HG03457 (cell line): ENCODE data around the gene ACO2.

Source experiments
- ATAC-seq: cut with Tn5 transposase; IDR thresholded peaks from one replicate; pipeline ENCODE4 v1.9.1; 2021; ENCODE audit warnings: moderate number of reproducible peaks; ENCODE audit not compliant: unreplicated experiment

The ACO2 gene

GRCh38 chr22:41488076-41488475 lies 19.2 kb downstream of the ACO2 start:
- ATAC-seq: no peak

DNA sequence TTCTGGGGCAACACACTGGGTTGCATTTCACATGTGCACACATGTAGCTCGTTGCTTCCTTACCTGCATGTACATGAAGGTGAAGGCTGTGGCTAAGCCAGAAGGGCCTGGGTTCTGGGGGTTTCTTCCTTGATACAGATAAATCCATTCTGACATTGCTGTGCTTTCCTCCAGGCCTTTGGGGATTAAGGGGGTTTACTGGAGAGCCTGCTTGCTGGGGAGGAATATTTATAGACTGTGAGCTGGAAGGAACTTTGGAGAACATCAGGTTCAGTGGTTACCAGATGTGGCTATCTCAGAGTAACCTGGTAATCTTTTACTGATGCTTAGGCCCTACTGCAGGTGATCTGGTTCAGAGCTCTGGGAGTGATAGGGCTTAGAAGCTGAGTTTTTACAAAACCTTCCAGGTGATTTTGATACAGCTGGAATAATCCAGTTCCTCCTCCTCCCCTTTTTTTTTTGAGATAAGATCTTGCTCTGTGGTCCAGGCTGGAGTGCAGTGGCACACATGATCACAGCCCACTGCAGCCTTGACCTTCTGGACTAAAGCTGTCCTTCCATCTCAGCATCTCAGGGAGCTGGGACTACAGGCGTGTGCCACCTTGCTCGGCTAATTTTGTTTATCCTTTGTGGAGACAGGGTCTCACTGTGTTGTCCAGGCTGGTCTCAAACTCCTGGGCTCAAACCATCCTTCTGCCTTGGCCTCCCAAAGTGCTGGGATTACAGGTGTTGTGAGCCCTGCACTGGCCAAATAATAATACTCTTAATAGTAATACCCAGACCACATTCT lies 19.9 kb downstream of the ACO2 start:
- no peak for ATAC-seq

- ATAC-seq: no peak
Observed at GRCh38 chr22:41491374-41492100, 22.6 kb downstream of the ACO2 start.

DNA sequence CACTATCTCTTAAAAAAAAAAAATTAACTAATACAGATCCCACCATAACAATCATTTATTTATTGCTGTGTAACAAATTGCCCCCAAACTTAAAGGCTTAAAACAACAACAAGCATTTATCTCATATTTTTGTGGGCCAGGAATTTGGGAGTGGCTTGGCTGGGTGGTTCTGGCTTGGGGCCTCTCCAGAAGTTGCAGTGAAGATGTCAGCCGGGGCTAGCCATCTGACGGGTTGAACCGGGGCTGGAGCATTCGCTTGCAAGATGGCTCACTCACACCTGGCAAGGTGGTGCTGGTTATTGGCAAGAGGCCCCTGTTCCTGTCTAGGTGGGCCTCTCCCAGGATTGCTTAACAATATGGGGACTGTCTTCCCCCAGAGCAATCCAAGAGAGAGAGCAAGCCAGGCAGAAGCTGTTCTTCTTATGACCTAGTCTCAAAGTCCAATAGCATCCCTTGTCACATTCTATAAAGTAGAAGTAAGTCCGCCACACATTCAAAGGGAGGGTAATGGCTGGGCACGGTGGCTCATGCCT lies 29.5 kb downstream of the ACO2 start:
- ATAC-seq: no peak

DNA sequence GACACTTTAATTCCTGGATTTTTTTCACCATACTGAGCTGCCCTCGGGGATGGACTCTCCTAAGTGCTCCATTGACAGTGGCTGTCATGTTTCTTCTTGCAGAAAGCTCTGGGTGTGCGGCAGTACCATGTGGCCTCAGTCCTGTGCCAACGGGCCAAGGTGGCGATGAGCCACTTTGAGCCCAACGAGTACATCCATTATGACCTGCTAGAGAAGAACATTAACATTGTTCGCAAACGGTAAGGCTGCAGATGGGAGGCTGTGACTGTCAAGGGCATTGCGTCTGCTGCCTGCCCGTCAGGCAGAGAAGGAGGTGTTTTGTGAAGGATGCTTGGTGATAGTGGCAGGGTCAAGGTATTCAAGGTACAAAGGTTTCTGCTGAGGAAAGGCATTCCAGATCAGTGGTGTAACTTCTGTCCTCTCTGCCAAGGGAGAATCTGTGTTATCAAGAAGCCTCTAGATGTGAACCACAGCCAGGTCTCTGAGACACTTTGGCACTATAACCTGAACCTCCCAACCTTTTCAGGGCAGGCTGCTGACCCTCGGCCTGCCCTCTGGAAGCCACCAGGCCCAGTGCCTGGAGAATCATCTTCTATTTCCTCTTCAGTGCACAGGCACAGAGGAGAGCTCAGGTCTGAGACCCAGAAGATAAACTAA lies 30.8 kb downstream of the ACO2 start:
- ATAC-seq: no peak

GRCh38 chr22:41500303-41500702 lies 31.4 kb downstream of the ACO2 start:
- no peak for ATAC-seq

DNA sequence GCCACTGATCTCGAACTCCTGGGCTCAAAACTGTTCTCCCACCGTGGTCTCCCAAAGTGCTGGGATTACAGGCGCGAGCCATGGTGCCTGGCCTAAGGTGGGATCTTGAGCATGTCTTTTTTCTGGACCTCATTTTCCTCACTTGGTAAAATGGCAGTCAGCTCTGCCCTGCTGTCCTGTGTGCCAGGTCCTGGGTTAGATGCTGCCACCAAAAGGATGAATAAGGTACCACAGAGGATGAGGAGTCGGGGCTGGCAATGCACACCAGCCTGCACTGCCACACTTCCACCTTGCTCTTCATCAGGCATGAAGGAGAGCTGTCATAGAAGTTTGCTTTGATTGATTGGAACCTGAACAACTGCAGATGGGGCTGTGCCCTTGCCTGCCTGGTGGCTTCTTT lies 32.3 kb downstream of the ACO2 start:
- no peak for ATAC-seq

- ATAC-seq: no peak
Observed at GRCh38 chr22:41504397-41504796, 35.5 kb downstream of the ACO2 start.

- ATAC-seq: no peak
Observed at GRCh38 chr22:41504816-41505215, 35.9 kb downstream of the ACO2 start.

GRCh38 chr22:41505511-41506220 lies 36.7 kb downstream of the ACO2 start:
- ATAC-seq: no peak

- no peak for ATAC-seq
Observed at GRCh38 chr22:41507330-41508063, 38.6 kb downstream of the ACO2 start.

- no peak for ATAC-seq
Observed at GRCh38 chr22:41508770-41509170, 39.9 kb downstream of the ACO2 start.

- no peak for ATAC-seq
Observed at GRCh38 chr22:41511521-41511968, 42.6 kb downstream of the ACO2 start.

GRCh38 chr22:41512421-41513194 lies 43.7 kb downstream of the ACO2 start:
- ATAC-seq: no peak

DNA sequence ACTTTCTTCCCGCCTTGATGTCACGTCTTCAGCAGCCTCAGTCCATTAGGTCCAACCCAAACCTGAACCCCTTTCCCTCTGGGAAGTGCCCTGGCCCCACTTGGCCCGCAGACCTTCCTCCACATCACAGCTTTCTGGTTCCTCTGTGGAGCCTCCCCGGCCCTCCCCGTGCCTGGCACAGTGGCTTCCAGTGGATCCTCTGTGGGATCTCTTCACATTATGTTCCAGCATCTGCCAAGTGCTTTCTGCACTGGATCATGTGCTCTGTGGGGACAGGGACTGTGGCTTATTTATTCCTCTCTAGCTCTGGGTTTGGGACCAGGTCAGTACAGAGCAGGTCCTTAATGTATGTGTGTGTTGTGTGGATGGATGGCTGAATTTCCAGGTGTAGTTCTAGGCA lies 44.5 kb downstream of the ACO2 start:
- no peak for ATAC-seq

DNA sequence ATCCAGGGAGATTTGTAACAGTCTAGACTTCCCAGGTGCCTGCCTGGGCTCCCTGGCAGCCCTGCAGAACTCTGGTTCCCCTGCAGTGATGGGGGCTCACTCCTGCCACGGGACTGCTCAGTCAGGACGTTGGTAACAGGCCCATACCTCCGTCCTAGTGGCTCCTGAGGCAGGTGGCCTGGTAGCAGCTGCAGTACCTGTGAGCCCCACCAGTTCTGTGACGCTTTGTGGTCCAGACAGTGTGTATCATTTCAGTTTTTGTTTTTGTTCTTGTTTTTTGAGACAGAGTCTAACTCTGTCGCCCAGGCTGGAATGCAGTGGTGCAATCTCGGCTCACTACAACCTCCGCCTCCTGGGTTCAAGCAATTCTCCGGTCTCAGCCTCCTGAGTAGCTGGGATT lies 47.5 kb downstream of the ACO2 start:
- ATAC-seq: no peak

- no peak for ATAC-seq
Observed at GRCh38 chr22:41517172-41518047, 48.5 kb downstream of the ACO2 start.

- ATAC-seq: no peak
Observed at GRCh38 chr22:41518048-41518347, 49.1 kb downstream of the ACO2 start.

- ATAC-seq: no peak
Observed at GRCh38 chr22:41521126-41521525, 52.2 kb downstream of the ACO2 start.
